DOHH2 (cell line): ENCODE measurements around the gene DCAF15.
"Not testable (repeated sequence)": the region's sequence is repeated elsewhere in the genome, so short reads cannot be mapped to it uniquely, and the experiment has no call there.

Experiments
- H3F3A ChIP-seq: fragments of 200-600 bp; sonication (generic), shearing (Covaris generic); 2 replicates; pipeline ENCODE4 v1.6.0; 2016; ENCODE audit warnings: antibody characterized with exemption, mild to moderate bottlenecking; ENCODE audit not compliant: control insufficient read depth, insufficient read depth
- H3K27ac ChIP-seq: fragments of 200-600 bp; sonication (generic); 2 replicates; pipeline ENCODE4 v1.5.1; 2014; ENCODE audit warnings: low read depth, mild to moderate bottlenecking, low read length, moderate library complexity
- H3K27me3 ChIP-seq: fragments of 200-600 bp; sonication (generic); 2 replicates; pipeline ENCODE4 v1.6.1; 2014; ENCODE audit warnings: mild to moderate bottlenecking, low read length, mixed read lengths; ENCODE audit not compliant: control insufficient read depth
- H3K36me3 ChIP-seq: fragments of 200-600 bp; sonication (generic); 2 replicates; pipeline ENCODE4 v1.6.1; 2014; ENCODE audit warnings: mild to moderate bottlenecking, low read length, moderate library complexity, mixed read lengths; ENCODE audit not compliant: control insufficient read depth
- H3K4me1 ChIP-seq: fragments of 200-600 bp; sonication (generic); 2 replicates; pipeline ENCODE4 v1.6.1; 2014; ENCODE audit warnings: mild to moderate bottlenecking, low read length, mixed read lengths; ENCODE audit not compliant: control insufficient read depth
- H3K4me2 ChIP-seq: fragments of 200-600 bp; sonication (generic); 2 replicates; pipeline ENCODE4 v1.6.0; 2014; ENCODE audit warnings: mild to moderate bottlenecking, low read length, moderate library complexity
- H3K4me3 ChIP-seq: fragments of 200-600 bp; sonication (generic); 2 replicates; pipeline ENCODE4 v1.5.1; 2014; ENCODE audit warnings: mild to moderate bottlenecking, low read length, mixed read lengths
- H3K79me2 ChIP-seq: fragments of 200-600 bp; sonication (generic); 2 replicates; pipeline ENCODE4 v1.6.1; 2014; ENCODE audit warnings: mild to moderate bottlenecking, low read length, mixed read lengths; ENCODE audit not compliant: control insufficient read depth
- H3K9me2 ChIP-seq: fragments of 200-600 bp; sonication (generic); replicated peaks from 2 replicates; pipeline ENCODE4 v1.6.1; 2014; ENCODE audit warnings: mild to moderate bottlenecking, low read length, mixed read lengths; ENCODE audit not compliant: control insufficient read depth
- H3K9me3 ChIP-seq: fragments of 200-600 bp; sonication (generic); 2 replicates; pipeline ENCODE4 v1.6.1; 2014; ENCODE audit warnings: antibody characterized with exemption, low read length, mixed read lengths; ENCODE audit not compliant: control insufficient read depth, insufficient read depth
- H4K20me1 ChIP-seq: fragments of 200-600 bp; sonication (generic); 2 replicates; pipeline ENCODE4 v1.6.0; 2014; ENCODE audit warnings: low read depth, mild to moderate bottlenecking, antibody characterized with exemption, low read length, moderate library complexity; ENCODE audit not compliant: control insufficient read depth, insufficient read depth
- CTCF ChIP-seq: fragments of 200-600 bp; sonication (generic); IDR thresholded peaks from one replicate; pipeline ENCODE4 v1.5.1; 2014; ENCODE audit warnings: antibody characterized with exemption, mild to moderate bottlenecking, low read depth, low read length; ENCODE audit not compliant: poor library complexity, severe bottlenecking
- EZH2phosphoT487 ChIP-seq: fragments of 200-600 bp; sonication (generic); IDR thresholded peaks from 2 replicates; pipeline ENCODE4 v1.6.1; 2017; ENCODE audit warnings: borderline replicate concordance, mild to moderate bottlenecking, antibody characterized with exemption, low read length, moderate library complexity, mixed read lengths

DCAF15 gene

DNA sequence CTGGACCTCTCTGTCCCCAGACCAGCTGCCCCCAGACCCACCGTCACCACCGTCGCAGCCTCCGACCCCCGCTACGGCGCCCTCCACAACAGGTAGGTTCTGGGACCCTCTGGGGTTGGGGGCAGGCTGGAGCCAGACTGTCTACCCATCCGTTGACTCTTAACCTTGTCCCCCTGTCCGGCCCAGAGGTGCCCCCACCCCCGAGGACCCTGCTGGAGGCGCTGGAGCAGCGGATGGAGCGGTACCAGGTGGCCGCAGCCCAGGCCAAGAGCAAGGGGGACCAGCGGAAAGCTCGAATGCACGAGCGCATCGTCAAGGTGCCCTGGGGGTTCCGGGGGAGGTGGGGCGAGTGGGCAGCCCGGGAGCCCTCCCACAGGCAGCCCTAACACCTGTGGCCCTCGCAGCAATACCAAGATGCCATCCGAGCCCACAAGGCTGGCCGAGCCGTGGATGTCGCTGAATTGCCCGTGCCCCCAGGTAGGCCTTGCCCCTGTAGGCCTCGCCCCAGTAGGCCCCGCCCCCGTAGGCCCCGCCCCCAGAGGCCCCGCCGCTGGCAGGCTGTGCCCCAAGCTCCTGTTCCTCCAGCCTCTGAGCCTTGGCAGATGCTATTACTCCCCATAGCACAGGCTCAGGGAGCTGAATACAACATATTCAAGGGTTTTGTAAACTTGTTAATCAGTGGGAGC, 33.4 kb upstream of the DCAF15 start:
- H3F3A ChIP-seq, result no peaks in the 10 kb centered on the region
- peaks cover 76% of the 10 kb centered on the region for H3K36me3 ChIP-seq
- TF ChIP-seq CTCF, result no peak
- no peak for TF ChIP-seq EZH2phosphoT487

GRCh38 chr19:13920524-13920923, 31.8 kb upstream of the DCAF15 start:
- Histone ChIP-seq H3K4me2 (no peak overlapping the region), H3K27me3 (no peaks in the 10 kb centered on the region), H3K79me2 (no peaks in the 10 kb centered on the region), H3K9me2 (no peaks in the 10 kb centered on the region), H3K4me3 (no peak overlapping the region), H3K27ac (no peak overlapping the region), H4K20me1 (no peaks in the 10 kb centered on the region), H3K4me1 (peaks cover 4% of the 10 kb centered on the region), H3K36me3 (peaks cover 71% of the 10 kb centered on the region), H3K9me3 (peaks cover 11% of the 10 kb centered on the region; the same call in 1 of the 2 replicates), H3F3A (no peaks in the 10 kb centered on the region)
- TF ChIP-seq EZH2phosphoT487 (no peak), CTCF (no peak)

More for the DNA sequence above, 33.4 kb upstream of the DCAF15 start:
- Histone ChIP-seq H3K4me3 (no peak overlapping the region), H3K9me2 (no peaks in the 10 kb centered on the region), H3K9me3 (peaks cover 11% of the 10 kb centered on the region; the same call in 1 of the 2 replicates), H4K20me1 (no peaks in the 10 kb centered on the region), H3K4me1 (peaks cover 4% of the 10 kb centered on the region), H3K27ac (no peak overlapping the region), H3K79me2 (no peaks in the 10 kb centered on the region), H3K4me2 (no peak overlapping the region), H3K27me3 (no peaks in the 10 kb centered on the region)

DNA sequence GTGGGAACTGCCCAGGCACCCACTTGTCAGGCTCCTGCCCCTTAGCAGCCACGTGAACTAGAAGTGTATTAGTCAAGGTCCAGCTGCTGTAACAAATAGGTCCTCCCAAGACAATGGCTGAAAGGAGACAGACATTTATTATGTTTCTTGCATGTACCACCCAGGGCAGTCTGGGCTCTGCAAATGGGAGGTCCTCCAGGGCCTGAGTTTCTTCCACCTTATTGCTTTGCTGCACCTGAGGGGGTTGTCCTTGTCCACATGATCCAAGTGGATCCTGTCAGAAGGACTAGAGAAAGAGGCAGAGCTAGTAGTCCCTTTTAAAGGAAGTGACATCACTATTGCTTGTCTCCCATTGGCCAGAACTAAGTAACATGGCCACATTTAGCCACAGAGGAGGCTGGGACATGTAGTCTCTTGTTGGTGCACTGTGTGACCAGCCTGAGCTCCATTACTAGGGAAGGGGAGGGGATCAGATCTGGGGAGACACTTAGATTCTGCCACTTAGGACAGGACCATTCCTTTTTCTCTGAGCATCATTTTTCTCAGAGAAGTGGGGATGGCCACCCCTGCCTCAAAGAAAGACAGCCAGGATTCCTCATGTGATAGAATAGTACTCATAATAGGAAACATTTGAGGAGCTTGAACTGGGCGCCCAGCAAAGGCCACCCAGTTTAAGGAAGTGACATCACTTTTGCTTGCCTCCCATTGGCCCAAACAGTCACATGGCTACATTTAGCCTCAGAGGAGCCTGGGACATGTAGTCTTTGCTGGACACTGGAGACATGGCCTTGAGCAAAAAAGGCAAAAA, 31.2 kb upstream of the DCAF15 start:
- peak overlapping the region; percentile 26; the same call in 1 of the 2 replicates for H3K4me2 ChIP-seq
- peaks cover 67% of the 10 kb centered on the region for H3K36me3 ChIP-seq
- H3K9me3 ChIP-seq, result peaks cover 11% of the 10 kb centered on the region; the same call in 1 of the 2 replicates
- no peaks in the 10 kb centered on the region for H3K9me2 ChIP-seq
- H3K27me3 ChIP-seq, result no peaks in the 10 kb centered on the region
- no peak for TF ChIP-seq CTCF
- no peak for TF ChIP-seq EZH2phosphoT487
- no peaks in the 10 kb centered on the region for H3F3A ChIP-seq
- H4K20me1 ChIP-seq, result no peaks in the 10 kb centered on the region
- H3K79me2 ChIP-seq, result no peaks in the 10 kb centered on the region
- H3K4me3 ChIP-seq, result no peak overlapping the region; the same call in 1 of the 2 replicates
- H3K4me1 ChIP-seq, result peaks cover 4% of the 10 kb centered on the region
- H3K27ac ChIP-seq, result 0 out of 2 replicates have a peak overlapping the region, but pooled peaks have one; percentile 28

- Histone ChIP-seq H3K36me3 (peaks cover 72% of the 10 kb centered on the region), H3K9me3 (peaks cover 11% of the 10 kb centered on the region; the same call in 1 of the 2 replicates)
- H3K9me2 ChIP-seq, H4K20me1 ChIP-seq, H3K27ac ChIP-seq, H3K79me2 ChIP-seq, H3K4me2 ChIP-seq, H3K4me3 ChIP-seq, H3K27me3 ChIP-seq, H3F3A ChIP-seq, H3K4me1 ChIP-seq: not testable (repeated sequence)
These were observed 30.2 kb upstream of the DCAF15 start for GRCh38 chr19:13922118-13922517.
